ENCODE data around the gene TJP1.

TJP1 gene

DNA sequence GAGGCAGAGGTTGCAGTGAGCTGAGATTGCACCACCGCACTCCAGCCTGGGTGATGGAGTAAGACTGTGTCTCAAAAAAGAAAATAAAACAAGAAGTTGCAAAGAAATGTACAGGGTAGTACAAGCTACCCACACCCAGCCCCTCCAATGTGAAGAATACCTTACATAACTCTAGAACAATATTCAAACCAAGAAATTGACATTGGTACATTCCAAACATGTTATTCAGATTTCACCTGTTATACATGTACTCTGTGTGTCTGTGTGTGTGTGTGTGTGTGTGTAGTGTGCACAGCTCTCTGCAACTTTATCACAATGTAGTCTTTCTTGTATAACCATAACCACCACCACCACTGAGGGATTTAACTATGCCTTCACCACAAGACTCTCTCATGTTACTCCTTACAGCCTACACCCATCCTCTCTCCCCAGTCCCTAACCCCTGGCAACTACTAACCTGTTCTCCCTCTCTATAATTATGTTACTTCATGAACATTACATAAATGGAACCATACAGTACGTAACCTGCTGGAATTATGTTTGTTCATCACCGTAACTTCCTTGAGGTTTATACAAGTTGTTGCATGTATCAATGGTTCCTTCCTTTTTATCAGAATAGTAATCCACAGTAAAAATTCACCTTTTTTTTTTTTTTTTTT lies 16.2 kb upstream of the TJP1 start:
- TF ChIP-seq, protein P1, sequence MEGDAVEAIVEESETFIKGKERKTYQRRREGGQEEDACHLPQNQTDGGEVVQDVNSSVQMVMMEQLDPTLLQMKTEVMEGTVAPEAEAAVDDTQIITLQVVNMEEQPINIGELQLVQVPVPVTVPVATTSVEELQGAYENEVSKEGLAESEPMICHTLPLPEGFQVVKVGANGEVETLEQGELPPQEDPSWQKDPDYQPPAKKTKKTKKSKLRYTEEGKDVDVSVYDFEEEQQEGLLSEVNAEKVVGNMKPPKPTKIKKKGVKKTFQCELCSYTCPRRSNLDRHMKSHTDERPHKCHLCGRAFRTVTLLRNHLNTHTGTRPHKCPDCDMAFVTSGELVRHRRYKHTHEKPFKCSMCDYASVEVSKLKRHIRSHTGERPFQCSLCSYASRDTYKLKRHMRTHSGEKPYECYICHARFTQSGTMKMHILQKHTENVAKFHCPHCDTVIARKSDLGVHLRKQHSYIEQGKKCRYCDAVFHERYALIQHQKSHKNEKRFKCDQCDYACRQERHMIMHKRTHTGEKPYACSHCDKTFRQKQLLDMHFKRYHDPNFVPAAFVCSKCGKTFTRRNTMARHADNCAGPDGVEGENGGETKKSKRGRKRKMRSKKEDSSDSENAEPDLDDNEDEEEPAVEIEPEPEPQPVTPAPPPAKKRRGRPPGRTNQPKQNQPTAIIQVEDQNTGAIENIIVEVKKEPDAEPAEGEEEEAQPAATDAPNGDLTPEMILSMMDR (IDR thresholded peaks at IDR 0.05; ENCODE audit: low read depth, low read length): no peak
- no peak overlapping the region for H3K4me3 ChIP-seq (ENCODE audit: low read depth, low read length)

DNA sequence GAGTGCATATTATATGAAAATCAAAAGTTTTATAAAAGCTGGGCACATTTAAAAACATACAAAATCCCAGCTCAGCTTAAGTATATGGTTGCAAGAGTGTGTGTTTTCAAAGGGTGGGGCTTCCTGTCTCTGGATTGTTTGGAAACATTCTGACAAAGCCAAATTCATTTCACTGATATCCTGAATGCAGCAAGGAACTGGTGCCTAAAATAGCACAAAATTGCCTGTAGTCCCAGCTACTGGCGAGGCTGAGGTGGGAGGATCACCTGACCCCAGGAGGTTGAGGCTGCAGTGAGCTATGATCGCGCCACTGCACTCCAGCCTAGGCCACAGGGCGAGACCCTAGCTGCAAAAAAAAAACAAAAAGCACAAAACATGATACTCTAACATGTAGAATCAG lies 13.0 kb upstream of the TJP1 start:
- no peak overlapping the region for H3K4me3 ChIP-seq (ENCODE audit: low read depth, low read length)
- TF ChIP-seq, protein P1 (IDR thresholded peaks at IDR 0.05; ENCODE audit: low read depth, low read length): no peak

GRCh38 chr15:29832709-29833108 lies 10.4 kb upstream of the TJP1 start:
- no peak overlapping the region for H3K4me3 ChIP-seq (ENCODE audit: low read depth, low read length)
- TF ChIP-seq, protein P1 (IDR thresholded peaks at IDR 0.05; ENCODE audit: low read depth, low read length): no peak

DNA sequence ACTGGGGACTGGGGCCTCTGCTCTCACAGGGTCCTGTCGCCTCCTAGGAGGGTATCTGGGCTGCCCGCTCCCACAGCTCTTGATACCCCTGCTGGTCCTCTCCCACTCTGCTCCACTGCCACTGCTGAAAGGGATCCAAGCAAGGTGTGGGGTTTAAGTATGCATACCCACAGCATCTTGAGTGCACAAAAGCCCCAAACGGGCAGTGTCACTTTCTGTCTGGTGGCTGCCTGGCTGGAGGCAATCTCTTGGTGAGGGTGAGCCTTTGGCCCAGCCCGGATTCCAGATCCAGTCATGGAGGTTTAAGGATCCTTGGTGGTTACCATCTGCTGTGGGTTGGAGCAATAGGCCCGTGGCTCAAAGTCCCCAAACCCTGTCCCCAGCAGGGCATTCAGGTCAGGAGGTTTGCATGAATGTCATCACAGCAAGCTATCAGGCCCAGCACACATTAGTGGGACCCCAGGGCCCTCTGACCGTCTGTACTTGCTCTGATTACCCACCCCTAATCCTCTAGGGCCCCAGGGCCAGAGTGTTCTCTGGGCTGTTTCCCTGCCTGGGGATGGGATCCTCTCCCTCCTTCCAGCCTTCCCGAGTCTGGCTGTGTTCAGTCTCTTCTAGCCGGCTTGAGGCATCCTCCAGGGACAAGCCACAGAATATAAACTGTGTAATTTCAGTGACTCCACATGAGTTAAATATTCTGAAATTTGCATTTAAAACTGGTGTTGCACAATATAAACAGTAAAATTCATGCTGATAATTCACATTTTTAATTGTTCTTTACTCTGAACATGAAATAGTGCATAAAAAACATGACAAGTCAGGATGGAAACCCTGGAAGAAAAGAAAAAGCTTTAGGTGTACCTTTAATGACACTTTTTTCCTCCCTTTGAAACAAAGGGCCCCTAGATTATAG lies 4.9 kb upstream of the TJP1 start:
- H3K4me3 ChIP-seq (ENCODE audit: low read depth, low read length): no peak overlapping the region
- TF ChIP-seq, protein P1 (IDR thresholded peaks at IDR 0.05; ENCODE audit: low read depth, low read length): no peak

DNA sequence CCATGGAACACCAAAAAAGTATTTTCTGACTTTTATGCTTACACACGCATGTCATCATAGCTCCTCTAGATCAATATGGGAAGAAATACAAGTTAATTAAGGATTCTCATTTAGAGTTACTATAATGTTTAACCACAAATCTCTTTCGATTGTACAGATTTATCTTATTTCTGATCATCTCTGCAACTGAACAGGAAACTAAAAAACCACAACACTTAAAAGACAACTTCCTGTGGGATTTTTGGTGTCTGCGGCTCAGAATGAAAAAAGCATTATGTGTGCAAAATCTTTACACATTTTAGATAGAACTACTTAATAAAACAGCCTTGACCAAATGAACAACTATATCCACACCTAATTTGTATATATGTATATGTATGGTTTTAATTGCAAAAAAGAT lies 3.0 kb upstream of the TJP1 start:
- TF ChIP-seq, protein P1 (IDR thresholded peaks at IDR 0.05; ENCODE audit: low read depth, low read length): no peak
- H3K4me3 ChIP-seq (ENCODE audit: low read depth, low read length): no peak overlapping the region

GRCh38 chr15:29822684-29823459 lies 604 bp upstream of the TJP1 start:
- H3K4me3 ChIP-seq (ENCODE audit: low read depth, low read length): peak overlapping the region; percentile 67
- TF ChIP-seq, protein P1 (IDR thresholded peaks at IDR 0.05; ENCODE audit: low read depth, low read length): no peak

Data from WI38 (cell line).